HG03280 (cell line): ENCODE measurements around the gene PDLIM1.
A peak's percentile ranks its signal among the peaks of the same experiment; 100 is the strongest.

Experiments used
- ATAC-seq: cut with Tn5 transposase; IDR thresholded peaks from one replicate; pipeline ENCODE4 v1.9.1; 2021; ENCODE audit warnings: mild to moderate bottlenecking, moderate library complexity; ENCODE audit not compliant: unreplicated experiment

The PDLIM1 gene, protein sequence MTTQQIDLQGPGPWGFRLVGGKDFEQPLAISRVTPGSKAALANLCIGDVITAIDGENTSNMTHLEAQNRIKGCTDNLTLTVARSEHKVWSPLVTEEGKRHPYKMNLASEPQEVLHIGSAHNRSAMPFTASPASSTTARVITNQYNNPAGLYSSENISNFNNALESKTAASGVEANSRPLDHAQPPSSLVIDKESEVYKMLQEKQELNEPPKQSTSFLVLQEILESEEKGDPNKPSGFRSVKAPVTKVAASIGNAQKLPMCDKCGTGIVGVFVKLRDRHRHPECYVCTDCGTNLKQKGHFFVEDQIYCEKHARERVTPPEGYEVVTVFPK

DNA sequence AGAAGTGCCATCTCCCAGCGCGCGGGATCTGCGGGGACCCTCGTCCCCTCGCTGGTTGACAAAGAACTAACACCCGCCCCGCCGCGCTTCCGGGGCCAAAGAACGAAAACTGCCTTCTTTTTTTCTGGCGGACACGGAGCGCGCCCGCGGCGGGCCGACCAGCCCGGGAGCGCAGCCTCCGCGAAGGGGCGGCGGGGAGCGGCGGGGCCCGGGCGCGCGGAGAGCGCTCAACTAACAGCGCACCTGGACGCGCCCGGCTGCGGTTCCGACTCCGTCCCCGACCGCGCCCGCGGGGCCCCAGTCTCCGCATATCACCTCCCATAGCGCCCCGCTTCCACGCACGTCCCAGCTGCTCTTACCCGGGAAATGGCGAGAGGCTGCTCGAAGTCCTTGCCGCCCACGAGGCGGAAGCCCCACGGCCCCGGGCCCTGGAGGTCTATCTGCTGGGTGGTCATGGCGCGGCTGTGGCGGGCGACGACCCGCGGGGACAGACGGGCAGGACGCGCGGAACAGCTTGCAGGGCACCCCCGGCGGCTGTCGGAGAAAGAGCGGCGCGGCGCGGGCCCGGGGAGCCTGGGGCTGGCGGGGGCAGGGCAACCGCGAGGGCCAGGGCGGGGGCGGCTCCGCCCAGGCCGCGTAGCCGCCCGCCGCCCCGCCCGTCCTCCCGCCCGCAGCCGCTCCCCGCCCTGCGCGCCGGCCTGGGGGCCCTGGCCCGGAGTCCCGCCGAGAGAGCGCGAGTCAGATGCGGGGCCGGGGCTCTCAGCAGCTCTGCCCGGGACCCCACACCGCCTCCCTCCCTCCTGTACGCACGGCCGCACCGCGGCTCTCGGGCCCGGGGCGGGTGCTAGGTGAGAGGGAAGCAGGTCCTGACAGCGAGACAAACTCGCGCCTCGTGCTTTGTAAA, at the start of gene PDLIM1:
Gene PDLIM1, minus strand, starts transcription at position 543 of the 904 bp plus-strand sequence. Its CDS starts 88 bp downstream, at position 455.
- ATAC-seq = peak; percentile 50

DNA sequence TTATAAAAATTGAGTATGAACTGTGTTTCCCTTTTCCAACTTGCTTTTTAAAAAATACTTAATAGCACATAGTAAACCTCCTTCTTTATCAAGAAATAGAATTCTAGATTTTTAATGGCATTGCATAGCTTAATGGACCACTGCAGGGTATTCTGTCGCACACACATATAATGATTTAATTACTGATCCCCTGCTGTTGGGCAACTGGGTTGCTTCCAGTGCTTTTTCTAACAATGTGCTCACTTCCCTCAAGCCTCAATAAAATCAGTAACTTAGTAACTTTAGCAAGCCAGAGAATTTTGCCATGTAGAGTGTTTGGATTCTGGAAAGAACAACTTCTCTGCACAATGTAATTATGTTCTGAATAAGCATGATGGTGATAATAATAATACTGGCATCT, 49.1 kb upstream of the PDLIM1 start:
- ATAC-seq = no peak

- no peak for ATAC-seq
Measured at GRCh38 chr10:95337423-95338160, 46.8 kb upstream of the PDLIM1 start.

DNA sequence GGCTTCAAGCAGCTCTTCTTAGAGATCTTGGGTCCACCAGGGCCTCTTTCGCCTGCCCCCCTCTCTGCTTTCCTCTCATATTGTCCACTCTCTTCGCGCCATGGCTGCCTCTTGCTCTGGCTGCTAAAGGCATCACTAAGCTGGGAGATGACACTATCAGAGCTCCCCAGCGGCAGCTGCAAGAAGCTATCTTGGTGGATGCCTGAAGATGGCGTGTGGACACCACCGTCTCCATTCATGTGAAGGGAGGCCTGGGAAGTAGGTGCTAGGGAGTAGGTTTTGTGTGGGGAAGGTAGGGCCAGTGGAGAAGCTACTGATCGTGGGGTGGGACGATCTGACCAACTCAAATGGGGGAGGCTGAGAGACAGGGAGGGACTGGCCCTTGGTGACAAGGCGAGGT, 45.9 kb upstream of the PDLIM1 start:
- ATAC-seq = no peak

DNA sequence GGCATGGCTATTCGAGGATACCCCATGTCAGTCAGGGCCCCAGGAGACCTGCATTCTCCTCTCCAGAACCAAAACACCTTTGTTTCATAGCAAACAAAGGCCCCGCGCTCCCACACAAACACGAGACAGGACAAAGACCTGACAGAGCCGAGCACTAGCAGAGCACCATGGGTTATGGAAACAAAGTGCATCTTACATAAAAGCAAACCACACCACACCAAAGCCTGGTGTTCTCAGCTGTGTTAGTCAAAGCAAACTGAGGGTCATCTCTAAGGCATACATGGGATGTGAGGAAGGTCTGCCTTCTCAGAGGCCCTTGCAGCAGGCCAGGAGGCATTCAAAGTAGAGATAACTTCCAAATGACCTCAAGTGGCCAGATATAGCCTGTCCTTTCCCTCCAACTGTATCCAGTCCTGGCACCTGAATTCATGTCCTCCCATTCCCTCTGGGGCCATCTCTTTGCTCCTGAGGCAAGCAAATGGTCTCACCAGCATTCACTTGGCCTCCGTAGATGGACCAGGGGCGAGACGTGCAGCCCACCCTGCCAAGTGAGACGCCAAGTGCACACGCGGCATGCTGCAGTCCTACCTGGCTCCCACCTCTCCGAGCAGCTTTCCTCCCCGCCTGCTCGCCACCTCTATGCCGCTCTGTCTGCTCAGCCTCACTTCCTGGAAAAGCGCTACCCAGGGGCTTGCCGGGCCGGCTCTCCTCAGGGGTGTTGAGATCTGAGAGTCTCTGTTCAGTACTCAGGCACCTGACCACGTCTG, 45.3 kb upstream of the PDLIM1 start:
- no peak for ATAC-seq

DNA sequence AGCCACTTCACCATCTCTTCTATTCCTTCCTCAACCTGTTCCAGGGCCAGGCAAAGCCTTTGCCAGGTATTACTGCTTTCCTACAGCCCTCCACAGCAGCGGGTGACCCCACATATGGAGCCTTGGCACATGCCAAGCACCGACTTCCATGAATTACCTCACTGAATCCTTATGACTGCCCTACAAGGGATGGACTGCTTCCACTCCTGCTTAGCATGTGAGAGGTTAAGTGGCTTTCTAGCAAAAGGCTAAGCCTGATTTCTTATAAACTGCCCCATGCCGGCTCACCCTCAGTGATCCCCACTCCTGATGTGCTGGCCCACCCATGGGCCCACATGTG, 44.0 kb upstream of the PDLIM1 start:
- no peak for ATAC-seq

DNA sequence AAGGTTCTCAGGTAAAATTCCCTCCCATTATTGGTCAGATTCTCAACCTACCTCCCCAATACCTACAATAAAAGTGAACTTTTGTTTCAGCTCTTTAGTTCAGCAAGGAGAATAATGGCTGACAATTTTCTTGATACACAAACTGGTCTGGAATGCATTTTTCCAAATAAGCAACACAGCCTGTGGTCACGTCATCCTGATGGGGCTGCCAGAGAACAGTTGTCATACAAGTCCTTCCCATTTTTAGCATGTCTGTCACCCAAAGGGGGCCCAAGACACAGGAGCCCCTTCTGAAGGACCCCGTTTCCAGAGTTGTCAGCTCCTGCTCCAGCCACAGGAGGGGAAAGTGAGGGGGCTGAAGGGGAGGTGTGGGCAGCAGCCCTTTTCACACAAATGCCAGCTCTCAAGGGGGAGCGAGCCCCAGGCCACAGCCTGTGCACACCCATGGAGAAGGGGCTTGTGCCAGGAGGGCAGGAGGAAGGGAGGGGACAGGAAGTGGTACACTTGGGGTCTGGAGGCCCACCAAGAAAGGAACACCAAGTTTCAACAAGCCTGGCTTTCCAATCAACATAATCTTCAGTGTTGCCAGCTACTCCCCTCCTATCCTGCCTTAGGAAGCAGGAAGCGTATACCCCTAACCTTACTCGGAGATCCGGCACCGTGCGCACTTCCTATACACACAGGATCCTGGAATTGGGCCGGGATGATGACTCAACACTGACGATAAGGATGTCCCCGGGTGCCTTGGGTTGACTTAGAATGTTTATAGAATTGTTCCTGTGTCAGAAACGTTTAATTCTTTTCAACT, 43.4 kb upstream of the PDLIM1 start:
- no peak for ATAC-seq

- no peak for ATAC-seq
Measured at GRCh38 chr10:95332666-95333249, 42.0 kb upstream of the PDLIM1 start.

DNA sequence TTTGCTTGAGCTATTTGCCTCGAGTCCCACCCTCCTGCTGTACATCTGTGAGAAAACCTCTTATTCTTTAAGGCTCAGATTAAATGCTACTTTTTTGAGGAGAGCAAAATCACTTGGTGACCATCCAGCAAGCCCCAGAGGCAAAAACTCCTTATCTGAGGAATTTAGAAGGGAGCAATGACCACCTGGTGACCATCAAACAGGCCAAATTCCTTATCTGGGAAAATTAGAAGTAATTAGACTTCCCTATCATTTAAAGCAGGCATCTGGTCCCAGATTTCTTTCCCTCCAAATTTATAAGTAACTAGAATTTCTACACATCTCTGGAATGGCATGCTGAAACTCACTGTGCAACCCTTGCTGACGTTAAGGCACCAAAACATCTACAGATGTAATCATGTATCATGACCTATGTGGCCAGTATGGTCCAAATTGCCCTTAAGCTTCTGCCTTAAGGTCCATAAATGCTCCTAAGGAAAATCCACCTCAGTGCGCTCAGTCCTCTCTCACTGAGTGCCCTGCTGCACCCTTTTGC, 40.9 kb upstream of the PDLIM1 start:
- ATAC-seq = no peak

GRCh38 chr10:95330966-95331453, 40.2 kb upstream of the PDLIM1 start:
- ATAC-seq = no peak

- ATAC-seq = no peak
Measured at GRCh38 chr10:95329296-95329695, 38.5 kb upstream of the PDLIM1 start.

DNA sequence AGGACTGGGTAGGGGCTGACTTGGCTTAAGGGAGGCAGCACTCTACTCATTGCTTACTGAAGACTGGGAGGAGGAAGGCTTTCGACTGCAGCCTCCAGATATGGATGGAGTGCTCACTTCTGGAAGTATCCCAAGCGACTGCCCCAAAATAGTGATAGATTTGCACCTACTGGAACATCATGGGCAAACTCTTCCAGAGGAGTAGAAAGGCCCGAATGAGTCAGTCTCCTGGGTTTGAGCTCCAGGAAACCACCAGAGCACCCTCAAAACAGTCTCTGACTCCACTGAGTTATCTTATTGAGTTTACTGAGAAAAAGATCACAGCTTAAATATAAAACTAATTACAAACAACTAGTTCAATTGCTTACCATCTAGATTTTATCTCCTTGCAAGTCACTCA, 37.2 kb upstream of the PDLIM1 start:
- no peak for ATAC-seq

DNA sequence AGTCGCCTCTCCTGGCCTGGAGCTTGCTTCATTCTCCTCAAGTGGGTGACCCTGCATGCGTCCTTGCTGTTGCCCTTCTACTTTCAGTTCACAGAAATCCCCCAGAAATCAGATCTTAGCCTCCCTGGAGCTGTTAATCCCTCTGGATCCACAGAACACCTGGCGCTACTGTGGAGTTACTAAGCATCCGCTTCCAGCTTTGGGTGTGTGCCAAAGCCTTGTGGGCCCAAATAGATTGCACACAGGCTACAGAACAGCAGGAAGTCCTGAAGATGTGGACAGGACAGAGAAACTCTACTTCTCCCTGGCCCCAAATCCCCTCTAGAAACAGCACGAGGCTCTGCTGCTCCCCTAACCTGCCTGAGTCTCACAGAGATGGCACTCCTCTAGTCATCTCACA, 36.6 kb upstream of the PDLIM1 start:
- no peak for ATAC-seq

GRCh38 chr10:95326396-95326795, 35.6 kb upstream of the PDLIM1 start:
- ATAC-seq = no peak

- no peak for ATAC-seq
Measured at GRCh38 chr10:95325863-95326262, 35.1 kb upstream of the PDLIM1 start.

- ATAC-seq = no peak
Measured at GRCh38 chr10:95324436-95325268, 33.8 kb upstream of the PDLIM1 start.

GRCh38 chr10:95321554-95322301, 30.9 kb upstream of the PDLIM1 start:
- no peak for ATAC-seq

GRCh38 chr10:95319239-95319638, 28.4 kb upstream of the PDLIM1 start:
- ATAC-seq = no peak
